ENCODE results near the gene IGIP.

Gene IGIP

GRCh38 chr5:140106805-140107311, 18.9 kb upstream of the IGIP start:
- peak overlapping the region; percentile 82 for H3K4me3 ChIP-seq (ENCODE audit: low read depth, low read length)
- DNase-seq (ENCODE audit: low read depth): no peak

DNA sequence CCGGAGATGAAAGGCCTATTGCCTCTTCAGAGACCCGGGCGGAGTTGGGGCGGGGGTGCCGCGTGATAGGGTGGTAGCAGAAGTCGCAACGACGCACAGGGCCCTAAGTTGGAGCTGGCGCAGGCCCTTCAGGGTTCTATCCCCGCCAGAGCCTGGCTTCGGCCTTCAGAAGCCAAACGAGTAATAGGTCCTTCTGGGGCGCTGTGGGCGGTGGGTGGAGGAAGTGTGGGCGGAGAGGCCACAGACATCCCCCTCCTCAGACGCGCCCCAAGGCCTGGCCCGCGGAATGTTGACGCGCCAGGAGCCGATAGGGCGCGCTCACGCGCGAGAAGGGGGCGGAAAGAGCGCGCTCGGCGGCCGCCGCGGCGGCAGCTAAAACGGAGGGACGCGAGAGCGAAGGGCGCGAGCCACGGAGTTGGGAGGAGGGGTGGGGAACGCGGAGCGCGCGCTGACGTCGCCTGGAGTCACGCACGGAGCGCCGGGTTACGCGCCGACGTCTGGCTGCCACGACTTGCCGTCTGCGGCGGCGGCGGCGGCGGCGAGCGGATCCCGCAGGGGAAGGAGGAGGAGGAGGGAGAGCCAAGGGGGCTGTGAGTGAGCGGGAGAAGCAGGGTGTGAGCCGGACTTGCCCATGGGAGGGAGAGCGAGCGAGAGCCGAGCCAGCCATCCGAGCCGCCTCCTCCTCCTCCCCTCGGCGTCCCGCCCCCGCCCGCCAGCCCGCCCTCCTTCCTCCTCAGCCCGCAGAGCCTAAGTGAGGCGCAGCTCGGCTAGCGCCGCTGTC, 18.2 kb upstream of the IGIP start:
- TF ChIP-seq CTCF (IDR thresholded peaks at IDR 0.05; ENCODE audit: low read depth, low read length, missing control alignments): no peak
- H3K4me3 ChIP-seq (ENCODE audit: low read depth, low read length): peak overlapping the region; percentile 82
- peak; percentile 80 for DNase-seq (ENCODE audit: low read depth)

More at GRCh38 chr5:140106805-140107311, 18.9 kb upstream of the IGIP start:
- TF ChIP-seq CTCF (IDR thresholded peaks at IDR 0.05; ENCODE audit: low read depth, low read length, missing control alignments): no peak

- no peak for TF ChIP-seq CTCF (IDR thresholded peaks at IDR 0.05; ENCODE audit: low read depth, low read length, missing control alignments)
- DNase-seq (ENCODE audit: low read depth): no peak
- H3K4me3 ChIP-seq (ENCODE audit: low read depth, low read length): peak overlapping the region; percentile 82
Measured at GRCh38 chr5:140108093-140109017, 17.4 kb upstream of the IGIP start.

GRCh38 chr5:140109018-140109758, 16.5 kb upstream of the IGIP start:
- no peak for DNase-seq (ENCODE audit: low read depth)
- no peak for TF ChIP-seq CTCF (IDR thresholded peaks at IDR 0.05; ENCODE audit: low read depth, low read length, missing control alignments)
- H3K4me3 ChIP-seq (ENCODE audit: low read depth, low read length): peak overlapping the region; percentile 82

DNA sequence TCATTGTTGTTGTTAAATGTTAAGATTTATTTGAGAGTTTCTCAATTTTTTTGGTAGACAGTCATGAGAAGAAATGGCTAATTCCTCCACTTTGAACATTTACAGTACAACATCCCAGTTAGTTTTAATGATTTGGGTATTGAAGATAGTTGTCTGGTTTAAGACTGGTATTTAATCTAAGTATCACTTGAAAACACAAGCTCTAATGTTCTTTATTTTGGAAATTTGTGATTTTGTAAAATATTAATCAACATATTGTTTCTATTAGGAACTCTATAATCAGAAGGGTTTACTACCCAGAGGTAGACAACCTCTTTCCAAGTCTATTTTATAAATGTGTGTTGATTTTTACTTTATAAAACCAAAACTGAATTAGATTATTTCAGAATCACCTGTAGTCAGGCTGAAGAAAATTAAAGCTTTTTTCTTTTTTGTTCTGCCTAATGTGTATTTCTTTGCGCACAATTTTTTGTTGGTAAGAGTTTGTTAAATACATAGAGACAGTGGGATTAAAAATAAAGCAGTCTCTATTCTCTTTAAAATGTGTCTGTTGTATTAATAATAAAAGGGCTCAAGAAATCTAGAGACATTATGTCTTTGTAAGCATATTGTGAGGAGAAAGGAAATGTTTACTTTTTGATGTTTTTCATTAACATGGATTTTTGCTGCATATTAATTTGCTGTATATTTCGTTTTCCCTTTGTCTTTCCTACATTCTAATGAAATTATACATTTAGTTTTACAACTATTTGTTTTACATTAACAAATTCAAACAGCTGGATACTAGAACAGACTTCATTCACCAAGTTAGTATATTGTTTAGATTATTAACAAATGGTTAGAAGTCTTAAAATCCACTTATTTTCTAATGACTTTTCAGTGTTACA, 15.7 kb upstream of the IGIP start:
- no peak for TF ChIP-seq CTCF (IDR thresholded peaks at IDR 0.05; ENCODE audit: low read depth, low read length, missing control alignments)
- H3K4me3 ChIP-seq (ENCODE audit: low read depth, low read length): no peak overlapping the region
- DNase-seq (ENCODE audit: low read depth): no peak

- TF ChIP-seq CTCF (IDR thresholded peaks at IDR 0.05; ENCODE audit: low read depth, low read length, missing control alignments): no peak
- no peak overlapping the region for H3K4me3 ChIP-seq (ENCODE audit: low read depth, low read length)
- DNase-seq (ENCODE audit: low read depth): no peak
Measured at GRCh38 chr5:140110646-140110957, 15.1 kb upstream of the IGIP start.

Measured in GM12864 (cell line).